CD14-positive monocyte (primary cell): ENCODE results near the gene CD81. TPM values are rescaled to one million over a fixed set of nuclear protein-coding genes. Genes with fewer than 3 reads are reported as not detected.
A peak's percentile ranks its signal among the peaks of the same experiment; 100 is the strongest.

ENCODE experiments used
- DNase-seq, 3 donors: peaks; one replicate each; pipeline ENCODE4 v3.0.0-alpha.2; 2011 to 2022
- H2AFZ ChIP-seq: 2 replicates; pipeline ENCODE4 v1.6.0; 2012; ENCODE audit warnings: mild to moderate bottlenecking, low read depth, low read length, inconsistent platforms; ENCODE audit not compliant: insufficient read depth, poor library complexity, severe bottlenecking
- H3K27ac ChIP-seq, 2 donors: 1 replicate in 1 of 2; 2 replicates in 1 of 2; pipeline ENCODE4 v1.5.1; 2012 to 2013; ENCODE audit warnings: low read length in 2 of 2, control low read depth in 1 of 2, inconsistent platforms in 1 of 2, low read depth in 1 of 2, mild to moderate bottlenecking in 1 of 2
- H3K27me3 ChIP-seq, 2 donors: one replicate each; pipeline versions ENCODE4 v1.6.0 to v1.6.1; 2011 to 2013; ENCODE audit warnings: low read length in 2 of 2; ENCODE audit not compliant: control insufficient read depth in 2 of 2, insufficient read depth in 2 of 2
- H3K36me3 ChIP-seq, 2 donors: replicated peaks in 1 of 2; 1 replicate in 1 of 2; 2 replicates in 1 of 2; pipeline versions ENCODE4 v1.5.1 to v1.6.1; 2012 to 2013; ENCODE audit warnings: low read length in 2 of 2, control low read depth in 1 of 2, inconsistent platforms in 1 of 2, mild to moderate bottlenecking in 1 of 2; ENCODE audit not compliant: insufficient read depth in 2 of 2, control insufficient read depth in 1 of 2
- H3K4me1 ChIP-seq, 2 donors: 1 replicate in 1 of 2; 2 replicates in 1 of 2; pipeline versions ENCODE4 v1.5.1 to v1.6.1; 2012 to 2013; ENCODE audit warnings: low read length in 2 of 2, control low read depth in 1 of 2, inconsistent platforms in 1 of 2, mild to moderate bottlenecking in 1 of 2, moderate library complexity in 1 of 2; ENCODE audit not compliant: insufficient read depth in 2 of 2, control insufficient read depth in 1 of 2
- H3K4me2 ChIP-seq: replicated peaks from 2 replicates; pipeline ENCODE3; 2012; ENCODE audit warnings: low read length, moderate library complexity, mild to moderate bottlenecking; ENCODE audit not compliant: poor library complexity, severe bottlenecking; ENCODE audit errors: extremely low read depth
- H3K4me3 ChIP-seq, 3 experiments: fragments of 200-600 bp in 1 of 3; sonication (generic) in 1 of 3; replicated peaks in 1 of 3; 1 replicate in 2 of 3; 2 replicates in 1 of 3; pipeline ENCODE4 v1.5.1; 2011 to 2013; ENCODE audit warnings: low read length in 3 of 3, mild to moderate bottlenecking in 3 of 3, control low read depth in 2 of 3, low read depth in 2 of 3, inconsistent platforms in 1 of 3, moderate library complexity in 1 of 3
- H3K79me2 ChIP-seq: 2 replicates; pipeline ENCODE4 v1.6.0; 2012; ENCODE audit warnings: mild to moderate bottlenecking, control low read depth, inconsistent platforms, low read length, moderate library complexity; ENCODE audit not compliant: insufficient read depth
- H3K9ac ChIP-seq: 2 replicates; pipeline ENCODE4 v1.6.0; 2017; ENCODE audit warnings: low read length, mild to moderate bottlenecking; ENCODE audit not compliant: insufficient read depth, poor library complexity, severe bottlenecking
- H3K9me3 ChIP-seq, 2 donors: replicated peaks in 1 of 2; 1 replicate in 1 of 2; 2 replicates in 1 of 2; pipeline versions ENCODE4 v1.5.1 to v1.6.1; 2012 to 2013; ENCODE audit warnings: low read length in 2 of 2, control low read depth in 1 of 2; ENCODE audit not compliant: control insufficient read depth in 1 of 2, insufficient read depth in 1 of 2
- H4K20me1 ChIP-seq: 2 replicates; pipeline ENCODE4 v1.6.0; 2012; ENCODE audit warnings: mild to moderate bottlenecking, low read length, control low read depth, moderate library complexity; ENCODE audit not compliant: insufficient read depth
- H3K27ac Mint-ChIP-seq, 7 donors: one replicate each; pipeline ENCODE4 v1.8.0; 2020; ENCODE audit warnings: mild to moderate bottlenecking in 7 of 7, mixed read lengths in 7 of 7, moderate library complexity in 6 of 7, inconsistent platforms in 2 of 7
- H3K27me3 Mint-ChIP-seq, 3 donors: one replicate each; pipeline ENCODE4 v1.8.0; 2021 to 2022; ENCODE audit warnings: low read depth in 3 of 3, mild to moderate bottlenecking in 3 of 3, mixed read lengths in 3 of 3, moderate library complexity in 3 of 3, inconsistent platforms in 1 of 3
- H3K36me3 Mint-ChIP-seq, 2 donors: one replicate each; pipeline ENCODE4 v1.8.0; 2020; ENCODE audit warnings: mixed read lengths in 2 of 2, inconsistent platforms in 1 of 2, mild to moderate bottlenecking in 1 of 2
- H3K4me1 Mint-ChIP-seq: one replicate; pipeline ENCODE4 v1.8.0; 2020; ENCODE audit warnings: mild to moderate bottlenecking, mixed read lengths
- H3K4me3 Mint-ChIP-seq, 2 donors: one replicate each; pipeline ENCODE4 v1.8.0; 2020; ENCODE audit warnings: mild to moderate bottlenecking in 2 of 2, mixed read lengths in 2 of 2, moderate library complexity in 1 of 2
- H3K9me3 Mint-ChIP-seq, 7 donors: one replicate each; pipeline ENCODE4 v1.8.0; 2020 to 2022; ENCODE audit warnings: mixed read lengths in 7 of 7, mild to moderate bottlenecking in 6 of 7, moderate library complexity in 6 of 7, inconsistent platforms in 2 of 7
- WGBS: methylation state at CpG from one replicate; pipeline ENCODE4 v1.1.5; 2013; ENCODE audit warnings: missing lambda C conversion rate; ENCODE audit not compliant: insufficient coverage; 5-methylcytosine and 5-hydroxymethylcytosine counted together
- intact Hi-C, 2 donors: fragments of 100-400 bp; cut with micrococcal nuclease; formaldehyde crosslinking; loops; one replicate each; pipeline versions ENCODE4 v1.15.0 to v1.15.1; 2023
- polyA plus RNA-seq, 3 donors: library from polyadenylated mRNA; depleted of rRNA in 1 of 3; unstranded in 2 of 3; stranded (reverse) in 1 of 3; fragments of 300-500 nt in 2 of 3; fragments of >200 nt in 1 of 3; fragmentation: Illumina TruSeq in 2 of 3; gene quantifications; 1 replicate in 2 of 3; 2 replicates in 1 of 3; pipeline ENCODE4 v1.2.3, GENCODE V29; 2012 to 2021
- TF ChIP-seq, protein P1 (sequence below): fragments of 200-600 bp; IDR thresholded peaks from one replicate; pipeline ENCODE4 v1.8.0; 2022; ENCODE audit warnings: antibody characterized with exemption, mild to moderate bottlenecking

Gene CD81
- polyA plus RNA-seq, 3 donors = 3.2 to 74.9 (median 12.3) TPM

DNA sequence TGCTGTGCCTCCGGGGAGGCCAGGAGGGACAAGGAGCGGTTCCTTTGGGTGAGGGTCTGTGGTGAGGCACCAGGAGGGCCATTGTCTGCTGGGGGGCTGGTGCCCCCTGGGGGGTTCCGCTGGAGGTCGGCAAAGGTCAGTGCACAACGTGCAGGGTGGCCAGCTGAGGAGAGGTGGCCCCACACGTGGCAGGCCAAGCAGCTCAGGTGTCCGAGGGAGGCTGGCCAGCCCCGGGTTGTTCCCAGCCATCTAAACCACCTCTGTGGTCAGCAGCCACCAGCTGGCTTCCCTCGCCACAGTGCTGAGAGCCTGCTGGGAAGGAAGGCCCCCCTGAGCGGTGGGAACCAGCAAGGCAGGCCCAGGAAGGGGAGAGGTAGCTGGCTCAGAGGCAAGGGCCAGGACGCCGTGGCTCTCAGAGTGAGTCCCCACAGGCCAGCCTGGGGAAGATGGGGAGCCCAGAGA is 27.7 kb downstream of the CD81 start:
- Mint-ChIP-seq H3K4me3 (no peak overlapping the region), H3K9me3 (no peaks in the 10 kb centered on the region), H3K27ac (peak overlapping the region in 1 of 7 donors; percentile 46)

DNA sequence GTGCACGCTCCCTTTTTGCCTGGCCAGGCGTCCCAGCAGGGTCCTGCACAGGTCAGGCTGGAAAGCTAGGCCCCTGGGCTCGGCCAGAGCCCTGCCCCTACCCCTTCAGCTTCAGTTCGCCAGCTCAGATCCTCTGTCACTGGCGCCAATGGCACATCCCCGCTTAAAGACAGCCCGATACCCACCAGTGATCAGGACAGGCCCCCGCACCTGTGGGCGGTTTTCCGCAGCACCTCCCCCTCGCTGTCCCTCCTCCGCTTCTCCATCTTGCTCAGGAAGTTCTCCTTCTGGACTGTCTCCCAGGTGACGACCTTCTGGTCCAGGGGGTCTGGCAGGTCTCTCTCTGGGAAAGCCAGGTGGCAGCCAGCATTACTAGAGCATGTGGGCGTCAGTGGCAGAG is 29.3 kb downstream of the CD81 start:
- H3K4me1 Mint-ChIP-seq = peaks cover 8% of the 10 kb centered on the region
- H3K27me3 Mint-ChIP-seq = peaks cover 1 to 4% (median 2%) of the 10 kb centered on the region in 3 donors
- H3K27ac Mint-ChIP-seq = no peak overlapping the region
- no peak overlapping the region for H2AFZ ChIP-seq
- peaks cover 6 to 7% of the 10 kb centered on the region in 2 donors for H3K4me1 ChIP-seq
- H4K20me1 ChIP-seq = peaks cover 12% of the 10 kb centered on the region
- intact Hi-C loops = no loop called here
- H3K27me3 ChIP-seq = no peaks in the 10 kb centered on the region
- peaks cover 15 to 27% of the 10 kb centered on the region in 2 donors for H3K36me3 Mint-ChIP-seq
- 98% methylated on average over 13 of the region's 14 CpGs for WGBS
- H3K27ac ChIP-seq = no peak overlapping the region
- H3K9ac ChIP-seq = no peak overlapping the region
- no peak overlapping the region for H3K4me2 ChIP-seq
- no peaks in the 10 kb centered on the region for H3K9me3 ChIP-seq
- TF ChIP-seq, protein P1, sequence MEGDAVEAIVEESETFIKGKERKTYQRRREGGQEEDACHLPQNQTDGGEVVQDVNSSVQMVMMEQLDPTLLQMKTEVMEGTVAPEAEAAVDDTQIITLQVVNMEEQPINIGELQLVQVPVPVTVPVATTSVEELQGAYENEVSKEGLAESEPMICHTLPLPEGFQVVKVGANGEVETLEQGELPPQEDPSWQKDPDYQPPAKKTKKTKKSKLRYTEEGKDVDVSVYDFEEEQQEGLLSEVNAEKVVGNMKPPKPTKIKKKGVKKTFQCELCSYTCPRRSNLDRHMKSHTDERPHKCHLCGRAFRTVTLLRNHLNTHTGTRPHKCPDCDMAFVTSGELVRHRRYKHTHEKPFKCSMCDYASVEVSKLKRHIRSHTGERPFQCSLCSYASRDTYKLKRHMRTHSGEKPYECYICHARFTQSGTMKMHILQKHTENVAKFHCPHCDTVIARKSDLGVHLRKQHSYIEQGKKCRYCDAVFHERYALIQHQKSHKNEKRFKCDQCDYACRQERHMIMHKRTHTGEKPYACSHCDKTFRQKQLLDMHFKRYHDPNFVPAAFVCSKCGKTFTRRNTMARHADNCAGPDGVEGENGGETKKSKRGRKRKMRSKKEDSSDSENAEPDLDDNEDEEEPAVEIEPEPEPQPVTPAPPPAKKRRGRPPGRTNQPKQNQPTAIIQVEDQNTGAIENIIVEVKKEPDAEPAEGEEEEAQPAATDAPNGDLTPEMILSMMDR = no peak
- peaks cover 12% of the 10 kb centered on the region for H3K79me2 ChIP-seq
- no peak overlapping the region for H3K4me3 Mint-ChIP-seq
- no peaks in the 10 kb centered on the region for H3K9me3 Mint-ChIP-seq
- H3K36me3 ChIP-seq = peaks cover 19 to 23% of the 10 kb centered on the region in 2 donors
- no peak for DNase-seq
- H3K4me3 ChIP-seq = no peak overlapping the region

More for the DNA sequence above, 27.7 kb downstream of the CD81 start:
- H3K79me2 ChIP-seq = peaks cover 22% of the 10 kb centered on the region
- H2AFZ ChIP-seq = no peak overlapping the region
- H3K4me3 ChIP-seq = no peak overlapping the region
- no peaks in the 10 kb centered on the region for H3K27me3 ChIP-seq
- intact Hi-C loops = loop anchor here (5.0 kb wide), 1 partner anchor 137 kb away; no protein-coding TSS in a partner anchor
- H3K36me3 Mint-ChIP-seq = peaks cover 15 to 27% of the 10 kb centered on the region in 2 donors
- no peaks in the 10 kb centered on the region for H3K9me3 ChIP-seq
- no peak overlapping the region for H3K4me2 ChIP-seq
- no peak for DNase-seq
- peaks cover 0 to 4% (median 2%) of the 10 kb centered on the region in 3 donors for H3K27me3 Mint-ChIP-seq
- 83% methylated on average over 11 of the region's 12 CpGs for WGBS
- peaks cover 17% of the 10 kb centered on the region for H4K20me1 ChIP-seq
- H3K4me1 Mint-ChIP-seq = peaks cover 11% of the 10 kb centered on the region
- TF ChIP-seq, protein P1 = no peak
- peaks cover 13 to 15% of the 10 kb centered on the region in 2 donors for H3K4me1 ChIP-seq
- no peak overlapping the region for H3K9ac ChIP-seq
- peaks cover 19 to 23% of the 10 kb centered on the region in 2 donors for H3K36me3 ChIP-seq
- no peak overlapping the region for H3K27ac ChIP-seq
